AML-193 (cell line): ENCODE data around the gene KLHL25.

ENCODE experiments used
- DNase-seq, 2 experiments: peaks; one replicate each; lab custom pipeline; 2025; lab: John Stamatoyannopoulos, UW

The KLHL25 gene

DNA sequence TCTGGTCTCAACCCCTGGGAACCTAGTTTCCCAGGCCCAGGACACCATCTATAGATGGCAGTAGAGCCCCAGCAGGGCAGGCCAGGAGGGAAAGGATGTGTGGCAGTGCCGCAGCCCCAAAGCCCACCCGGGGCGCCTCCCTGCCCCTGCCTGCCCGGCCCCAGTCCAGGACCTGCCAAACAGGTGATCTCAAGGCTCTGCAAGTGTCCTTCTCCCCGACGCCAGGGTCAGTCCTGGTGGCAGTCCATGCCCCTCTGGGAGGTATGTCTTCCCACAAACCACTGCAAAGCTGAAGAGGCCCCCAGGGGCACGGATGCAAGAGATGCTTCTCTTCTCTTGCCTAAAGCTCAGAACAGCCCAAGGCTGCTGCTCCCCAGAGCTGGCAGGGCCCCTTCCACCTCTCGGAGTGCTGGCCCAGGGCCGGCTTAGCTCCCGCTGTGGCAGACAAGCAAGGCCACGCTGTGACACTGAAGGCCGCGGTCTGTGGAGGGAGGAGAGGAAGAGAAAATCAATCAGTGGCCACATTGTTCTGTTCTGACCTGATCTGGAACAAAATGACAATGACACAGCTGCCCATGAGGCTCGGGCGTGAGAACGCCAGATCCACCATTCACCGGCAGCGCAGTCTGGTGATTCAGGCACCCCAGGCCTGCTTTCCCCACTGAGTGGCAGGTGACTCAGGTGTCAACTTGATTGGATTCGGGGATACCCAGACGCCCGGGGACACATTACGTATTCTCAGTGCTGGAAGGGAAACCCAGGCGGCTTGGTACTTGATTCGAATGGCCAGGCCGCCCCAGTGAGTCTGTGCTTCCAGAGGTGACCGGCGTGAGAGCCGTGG lies 34.0 kb downstream of the KLHL25 start:
- DNase-seq = no peak

DNA sequence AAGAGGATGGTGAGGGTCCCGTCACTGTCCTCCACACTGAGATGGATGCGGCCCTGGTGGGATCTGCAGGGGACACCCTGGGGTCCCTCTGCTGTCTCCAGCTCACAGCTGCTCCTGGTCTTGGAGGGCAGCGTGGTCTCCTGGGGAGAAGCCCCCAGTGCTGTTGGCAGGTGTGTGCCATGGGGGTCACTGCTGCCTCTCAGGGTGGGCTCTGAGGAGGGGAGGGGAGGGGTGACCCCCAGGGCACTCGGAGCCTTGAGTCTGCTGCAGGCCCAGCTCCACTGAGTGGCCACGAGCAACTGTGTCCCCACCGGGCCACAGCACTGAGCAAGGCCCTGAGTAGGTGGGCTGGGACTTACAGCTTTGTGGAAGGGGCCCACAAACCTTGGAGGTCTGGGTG lies 34.7 kb downstream of the KLHL25 start:
- no peak for DNase-seq

- DNase-seq = no peak
Observed at GRCh38 chr15:85759376-85759775, 35.3 kb downstream of the KLHL25 start.

DNA sequence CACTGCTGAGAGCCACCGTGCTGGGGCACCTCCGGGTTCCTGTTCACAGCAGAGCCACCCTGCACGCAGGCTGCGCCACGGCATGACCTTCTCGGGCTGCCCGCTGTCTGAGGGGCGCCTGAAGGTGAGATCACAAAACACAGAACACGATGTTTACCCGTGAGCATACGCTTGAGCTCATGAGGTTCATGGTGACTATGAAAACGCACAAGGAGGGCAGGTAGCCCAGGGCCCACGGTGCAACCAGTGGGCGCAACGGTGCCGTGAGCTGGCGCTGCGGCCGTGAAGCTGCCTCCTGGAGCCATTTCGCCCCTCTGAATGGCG lies 36.1 kb downstream of the KLHL25 start:
- DNase-seq = no peak

- no peak for DNase-seq
Observed at GRCh38 chr15:85757939-85758654, 36.6 kb downstream of the KLHL25 start.

DNA sequence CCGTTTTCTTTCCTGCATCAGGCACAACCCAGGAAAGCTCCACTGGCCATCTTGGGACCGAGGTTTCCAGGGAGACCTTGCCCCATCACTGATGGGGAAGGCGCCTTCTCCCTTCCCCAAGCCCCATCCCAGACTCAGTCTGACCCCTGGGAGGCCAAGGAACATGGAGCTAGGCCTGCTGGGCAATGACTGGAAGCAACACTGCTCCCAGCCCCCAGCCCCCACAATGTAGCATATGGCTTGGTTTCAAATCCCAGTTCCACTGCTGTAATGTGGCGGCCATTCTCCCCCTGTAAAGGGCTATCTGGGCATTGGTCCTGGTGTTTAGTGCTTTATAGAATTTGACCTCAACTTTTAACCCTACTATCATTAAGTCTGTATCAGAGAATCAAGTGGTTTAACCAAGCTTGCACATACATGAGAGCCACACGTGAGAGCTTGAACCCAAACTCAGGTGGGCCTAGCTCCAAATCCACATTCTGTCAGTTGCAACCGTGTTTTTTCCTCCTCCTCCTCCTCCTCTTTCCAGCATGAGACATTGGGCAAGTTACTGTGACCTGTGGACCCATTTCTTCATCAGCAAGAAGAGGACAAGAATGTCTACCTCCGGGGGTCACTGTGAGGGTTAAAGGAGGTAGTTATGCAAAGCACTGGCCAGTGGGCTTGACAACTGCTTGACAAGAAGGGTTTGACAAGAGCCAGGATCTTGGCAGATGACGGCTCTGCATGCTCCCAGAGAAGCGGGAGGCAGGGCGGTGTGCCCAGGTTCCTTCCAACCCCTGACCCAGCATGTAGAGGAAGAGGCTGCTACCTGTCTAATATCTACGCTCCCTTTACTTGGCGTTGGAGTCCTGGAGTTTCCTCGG lies 37.4 kb downstream of the KLHL25 start:
- no peak for DNase-seq

GRCh38 chr15:85756411-85757072 lies 38.2 kb downstream of the KLHL25 start:
- peak; percentile 14 to 16 for DNase-seq

GRCh38 chr15:85755942-85756341 lies 38.8 kb downstream of the KLHL25 start:
- DNase-seq = no peak

DNA sequence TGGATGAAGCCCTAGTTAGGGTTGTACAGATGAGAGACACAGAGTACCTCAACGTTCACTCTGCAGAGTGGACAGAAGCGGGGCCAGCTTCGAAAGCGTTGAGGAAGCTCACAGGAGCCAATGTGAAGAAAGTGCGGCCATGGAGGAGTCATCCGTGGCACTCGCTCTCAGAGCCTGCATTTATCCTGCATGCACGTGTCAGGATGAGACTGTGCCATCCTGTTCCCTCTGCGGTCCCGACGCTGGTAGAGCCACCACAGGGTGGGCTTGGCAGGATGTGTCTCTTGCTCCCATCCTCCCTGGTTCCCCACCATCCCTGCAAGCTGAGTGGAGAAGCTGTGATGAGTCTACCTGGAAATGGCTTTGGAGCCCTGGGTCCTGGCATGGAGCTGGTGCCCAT lies 39.3 kb downstream of the KLHL25 start:
- no peak for DNase-seq

GRCh38 chr15:85754989-85755388 lies 39.7 kb downstream of the KLHL25 start:
- no peak for DNase-seq

- no peak for DNase-seq
Observed at GRCh38 chr15:85753791-85754452, 40.8 kb downstream of the KLHL25 start.

GRCh38 chr15:85753261-85753660 lies 41.5 kb downstream of the KLHL25 start:
- no peak for DNase-seq

- DNase-seq = no peak
Observed at GRCh38 chr15:85752491-85752961, 42.2 kb downstream of the KLHL25 start.

DNA sequence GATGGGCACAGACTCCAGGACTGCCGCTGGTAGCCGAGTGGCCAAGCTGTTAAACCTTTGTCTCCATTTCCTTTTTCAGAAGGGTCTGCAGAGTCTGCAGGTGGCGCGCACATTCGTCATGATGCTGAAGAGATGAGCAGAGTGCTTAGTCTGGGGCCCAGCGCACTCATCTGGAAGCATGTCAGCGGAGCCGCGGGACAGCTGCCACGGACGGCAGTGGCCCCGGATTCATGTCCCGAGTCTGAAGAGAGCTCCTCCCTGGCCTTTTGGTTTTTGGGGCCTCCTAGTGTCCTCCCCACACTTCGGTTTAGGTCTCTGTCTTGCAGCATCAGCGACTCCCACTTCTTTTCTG lies 42.6 kb downstream of the KLHL25 start:
- no peak for DNase-seq

- DNase-seq = no peak
Observed at GRCh38 chr15:85751291-85752123, 43.2 kb downstream of the KLHL25 start.

DNA sequence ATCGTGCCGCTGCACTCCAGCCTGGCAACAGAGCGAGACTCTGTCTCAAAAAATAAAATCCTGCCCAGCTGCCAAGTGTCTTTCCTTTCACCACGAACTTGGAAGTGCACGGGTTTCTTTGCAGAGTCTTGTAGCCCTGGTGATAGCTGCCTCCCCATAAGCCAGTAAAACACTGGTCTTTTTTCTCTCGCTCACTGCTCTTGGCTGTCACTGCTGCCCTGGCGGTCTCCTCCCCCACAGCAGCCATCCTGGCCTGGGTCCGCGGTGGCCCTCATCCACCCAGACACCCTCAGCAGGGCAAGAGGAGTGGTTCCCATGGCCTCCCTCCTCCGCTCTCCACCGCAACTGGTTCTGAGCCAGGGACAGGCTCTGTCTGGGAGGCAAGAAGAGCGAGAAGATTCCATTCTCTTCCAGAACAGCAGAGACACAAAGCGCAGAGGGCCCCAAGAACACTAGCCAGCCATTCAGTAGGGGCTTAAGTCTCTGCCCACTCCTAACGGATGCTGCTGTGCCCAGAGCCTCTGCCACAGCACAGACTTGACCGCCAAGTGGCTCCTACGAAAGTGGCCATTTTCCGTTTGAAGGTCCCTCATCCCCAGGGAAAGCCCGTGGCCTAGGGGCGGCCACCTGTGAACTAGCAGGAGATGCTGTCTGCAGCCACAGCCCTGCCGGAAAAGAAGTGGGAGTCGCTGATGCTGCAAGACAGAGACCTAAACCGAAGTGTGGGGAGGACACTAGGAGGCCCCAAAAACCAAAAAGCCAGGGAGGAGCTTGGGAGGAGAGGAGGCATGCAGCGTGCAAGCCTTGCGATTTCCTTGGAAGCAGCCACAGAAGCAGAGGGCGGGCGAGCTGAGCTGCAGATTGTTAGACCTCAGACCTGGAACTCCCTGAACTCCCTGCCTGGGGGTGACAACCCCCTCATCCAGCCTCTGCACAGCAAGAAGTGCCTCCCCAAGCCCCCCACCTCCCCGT lies 44.1 kb downstream of the KLHL25 start:
- DNase-seq = no peak

GRCh38 chr15:85749261-85750151 lies 45.2 kb downstream of the KLHL25 start:
- DNase-seq = no peak

GRCh38 chr15:85748729-85749128 lies 46.0 kb downstream of the KLHL25 start:
- no peak for DNase-seq
